ENCODE data around the gene DNER. TPM values are rescaled to one million over a fixed set of nuclear protein-coding genes. Genes with fewer than 3 reads are reported as not detected.

DNER gene
- total and polyA plus RNA-seq, 2 donors (not counting 3 experiments of a cell fraction or from before 2014, with no cell fraction given): 0.01 TPM; not detected in 1

DNA sequence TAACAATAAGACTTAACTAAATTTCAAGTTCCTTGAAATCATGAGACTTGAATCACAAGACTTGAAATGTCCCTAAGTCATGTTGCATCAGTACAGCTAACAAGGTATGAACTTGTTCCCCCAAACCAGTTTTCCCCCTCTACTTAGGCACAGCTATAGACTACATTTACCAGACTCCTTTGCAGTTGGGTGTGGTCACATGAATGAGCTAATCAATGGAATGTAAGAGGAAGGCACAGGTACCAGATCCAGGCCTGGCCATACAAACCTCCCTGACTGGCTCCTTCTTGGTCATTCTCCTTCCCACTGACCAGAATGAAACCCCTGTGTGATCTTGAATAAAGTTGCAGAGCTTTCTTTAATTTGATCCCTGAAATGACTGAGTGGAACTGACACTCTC lies 77.8 kb downstream of the DNER start:
- Histone ChIP-seq H4K20me1 (replicated peaks; ENCODE audit: control insufficient read depth, extremely low read depth, insufficient read depth, low read length) (no peaks in the 10 kb centered on the region), H2AFZ (ENCODE audit: low read depth, low read length) (no peak overlapping the region), H3K9ac (replicated peaks; ENCODE audit: extremely low read depth, insufficient read depth, low read length) (no peak overlapping the region), H3K4me1 (ENCODE audit: control insufficient read depth, extremely low read depth, insufficient read depth, low read length) (no peaks in the 10 kb centered on the region), H3K9me3 (replicated peaks; ENCODE audit: control insufficient read depth, insufficient read depth, low read length) (no peaks in the 10 kb centered on the region), H3K4me3 (replicated peaks in 1 of 3; ENCODE audit: insufficient read depth in 1 of 3, low read depth in 1 of 3, low read length in 3 of 3) (no peak overlapping the region), H3K27ac (ENCODE audit: insufficient read depth, low read depth, low read length) (no peak overlapping the region), H3K4me2 (ENCODE audit: insufficient read depth, low read length) (no peak overlapping the region), H3K79me2 (ENCODE audit: control insufficient read depth, insufficient read depth, low read length) (no peaks in the 10 kb centered on the region), H3K36me3 (ENCODE audit: control insufficient read depth in 2 of 2, extremely low read depth in 1 of 2, insufficient read depth in 2 of 2, low read length in 2 of 2) (no peaks in the 10 kb centered on the region), H3K9me1 (replicated peaks; ENCODE audit: control insufficient read depth, extremely low read depth, insufficient read depth, low read length) (no peaks in the 10 kb centered on the region), H3K27me3 (ENCODE audit: control insufficient read depth in 2 of 2, insufficient read depth in 2 of 2, low read length in 2 of 2) (no peaks in the 10 kb centered on the region)
- CTCF ChIA-PET: no interaction called here
- FAIRE-seq (no peak), DNase-seq (ENCODE audit: low read depth, low spot score) (no peak)
- intact Hi-C loops (cut with micrococcal nuclease) (no loop called here), dilution Hi-C loops (cut with MboI; ENCODE audit: extremely low pct_ligation_motif_present, low sequenced_read_pairs) (no loop called here)
- POLR2A ChIA-PET: no interaction called here
- no TSS peak for BruUV-seq (replicated peaks)
- TF ChIP-seq, protein P1, sequence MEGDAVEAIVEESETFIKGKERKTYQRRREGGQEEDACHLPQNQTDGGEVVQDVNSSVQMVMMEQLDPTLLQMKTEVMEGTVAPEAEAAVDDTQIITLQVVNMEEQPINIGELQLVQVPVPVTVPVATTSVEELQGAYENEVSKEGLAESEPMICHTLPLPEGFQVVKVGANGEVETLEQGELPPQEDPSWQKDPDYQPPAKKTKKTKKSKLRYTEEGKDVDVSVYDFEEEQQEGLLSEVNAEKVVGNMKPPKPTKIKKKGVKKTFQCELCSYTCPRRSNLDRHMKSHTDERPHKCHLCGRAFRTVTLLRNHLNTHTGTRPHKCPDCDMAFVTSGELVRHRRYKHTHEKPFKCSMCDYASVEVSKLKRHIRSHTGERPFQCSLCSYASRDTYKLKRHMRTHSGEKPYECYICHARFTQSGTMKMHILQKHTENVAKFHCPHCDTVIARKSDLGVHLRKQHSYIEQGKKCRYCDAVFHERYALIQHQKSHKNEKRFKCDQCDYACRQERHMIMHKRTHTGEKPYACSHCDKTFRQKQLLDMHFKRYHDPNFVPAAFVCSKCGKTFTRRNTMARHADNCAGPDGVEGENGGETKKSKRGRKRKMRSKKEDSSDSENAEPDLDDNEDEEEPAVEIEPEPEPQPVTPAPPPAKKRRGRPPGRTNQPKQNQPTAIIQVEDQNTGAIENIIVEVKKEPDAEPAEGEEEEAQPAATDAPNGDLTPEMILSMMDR (IDR thresholded peaks at IDR 0.05; ENCODE audit: extremely low read depth in 1 of 2, insufficient read depth in 1 of 2, low read depth in 1 of 2, low read length in 2 of 2): no peak
- TF ChIP-seq MYC (IDR thresholded peaks at IDR 0.05; ENCODE audit: low read depth, low read length): no peak
- TF ChIP-seq JUN (IDR thresholded peaks at IDR 0.05; ENCODE audit: borderline replicate concordance, insufficient read depth, insufficient read length, low read depth): no peak
- TF ChIP-seq EZH2 (IDR thresholded peaks at IDR 0.05; ENCODE audit: borderline replicate concordance, low read depth, low read length, severe bottlenecking): no peak
- TF ChIP-seq POLR2A (IDR thresholded peaks at IDR 0.05; ENCODE audit: low read depth, low read length): no peak
- no peak for TF ChIP-seq GATA2 (IDR thresholded peaks at IDR 0.05; ENCODE audit: insufficient read depth, insufficient read length, low read depth, low read length)
- TF ChIP-seq, protein P2, sequence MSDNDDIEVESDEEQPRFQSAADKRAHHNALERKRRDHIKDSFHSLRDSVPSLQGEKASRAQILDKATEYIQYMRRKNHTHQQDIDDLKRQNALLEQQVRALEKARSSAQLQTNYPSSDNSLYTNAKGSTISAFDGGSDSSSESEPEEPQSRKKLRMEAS (IDR thresholded peaks at IDR 0.05; ENCODE audit: insufficient read depth, insufficient read length): no peak
- no peak for TF ChIP-seq POLR2AphosphoS5 (IDR thresholded peaks at IDR 0.05; ENCODE audit: insufficient read depth, low read depth, low read length)
- TF ChIP-seq FOS (IDR thresholded peaks at IDR 0.05; ENCODE audit: borderline replicate concordance, insufficient read depth, low read length): no peak
